ENCODE results near the gene SHH.

The SHH gene

DNA sequence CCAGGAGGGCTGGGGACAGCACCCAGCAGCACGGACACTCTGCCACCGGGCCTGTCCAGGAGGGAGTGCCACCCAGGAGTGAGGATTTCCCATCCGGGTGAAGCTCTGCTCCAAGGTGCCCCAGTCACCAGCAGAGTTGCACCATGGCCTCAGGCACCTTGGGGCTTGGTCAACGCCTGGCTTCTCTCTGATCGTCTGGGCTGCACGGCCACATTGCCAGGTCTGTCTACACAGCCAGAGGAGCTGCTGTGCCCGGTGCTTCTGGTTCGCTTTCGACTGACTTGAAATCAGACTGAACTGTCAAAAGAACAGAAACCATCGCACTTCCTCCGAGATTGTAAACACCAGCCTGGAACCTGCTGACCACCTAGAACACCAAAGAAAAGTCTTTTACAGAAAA is 12.0 kb downstream of the SHH start:
- no peak overlapping the region for H3K4me3 ChIP-seq (ENCODE audit: insufficient read depth, low read length, poor library complexity, severe bottlenecking)
- H4K20me1 ChIP-seq (ENCODE audit: low read depth, low read length), result no peaks in the 10 kb centered on the region; the same call in 1 of the 2 replicates
- no peaks in the 10 kb centered on the region for H3K79me2 ChIP-seq (ENCODE audit: insufficient read depth, low read length)
- no peaks in the 10 kb centered on the region for H3K9me2 ChIP-seq (replicated peaks; ENCODE audit: insufficient read depth, low read length)
- no peaks in the 10 kb centered on the region for H3K27me3 ChIP-seq (ENCODE audit: low read length)
- H3K36me3 ChIP-seq (ENCODE audit: low read length), result no peaks in the 10 kb centered on the region
- no peak overlapping the region for H3K9ac ChIP-seq (ENCODE audit: low read length)
- no peak overlapping the region for H2AFZ ChIP-seq (ENCODE audit: low read depth, low read length, severe bottlenecking)
- H3K27ac ChIP-seq (ENCODE audit: low read depth, low read length), result no peak overlapping the region
- H3K4me2 ChIP-seq (ENCODE audit: low read depth, low read length, poor library complexity, severe bottlenecking), result no peak overlapping the region
- H3K9me3 ChIP-seq (ENCODE audit: insufficient read depth, low read length), result no peaks in the 10 kb centered on the region
- no peak for TF ChIP-seq EZH2phosphoT487 (conservative IDR thresholded peaks at IDR 0.05; ENCODE audit: low read length)
- TF ChIP-seq, protein P1, sequence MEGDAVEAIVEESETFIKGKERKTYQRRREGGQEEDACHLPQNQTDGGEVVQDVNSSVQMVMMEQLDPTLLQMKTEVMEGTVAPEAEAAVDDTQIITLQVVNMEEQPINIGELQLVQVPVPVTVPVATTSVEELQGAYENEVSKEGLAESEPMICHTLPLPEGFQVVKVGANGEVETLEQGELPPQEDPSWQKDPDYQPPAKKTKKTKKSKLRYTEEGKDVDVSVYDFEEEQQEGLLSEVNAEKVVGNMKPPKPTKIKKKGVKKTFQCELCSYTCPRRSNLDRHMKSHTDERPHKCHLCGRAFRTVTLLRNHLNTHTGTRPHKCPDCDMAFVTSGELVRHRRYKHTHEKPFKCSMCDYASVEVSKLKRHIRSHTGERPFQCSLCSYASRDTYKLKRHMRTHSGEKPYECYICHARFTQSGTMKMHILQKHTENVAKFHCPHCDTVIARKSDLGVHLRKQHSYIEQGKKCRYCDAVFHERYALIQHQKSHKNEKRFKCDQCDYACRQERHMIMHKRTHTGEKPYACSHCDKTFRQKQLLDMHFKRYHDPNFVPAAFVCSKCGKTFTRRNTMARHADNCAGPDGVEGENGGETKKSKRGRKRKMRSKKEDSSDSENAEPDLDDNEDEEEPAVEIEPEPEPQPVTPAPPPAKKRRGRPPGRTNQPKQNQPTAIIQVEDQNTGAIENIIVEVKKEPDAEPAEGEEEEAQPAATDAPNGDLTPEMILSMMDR (IDR thresholded peaks at IDR 0.05; ENCODE audit: insufficient read depth, low read length, poor library complexity, severe bottlenecking), result no peak
- no peaks in the 10 kb centered on the region for H3F3A ChIP-seq (ENCODE audit: insufficient read depth)

DNA sequence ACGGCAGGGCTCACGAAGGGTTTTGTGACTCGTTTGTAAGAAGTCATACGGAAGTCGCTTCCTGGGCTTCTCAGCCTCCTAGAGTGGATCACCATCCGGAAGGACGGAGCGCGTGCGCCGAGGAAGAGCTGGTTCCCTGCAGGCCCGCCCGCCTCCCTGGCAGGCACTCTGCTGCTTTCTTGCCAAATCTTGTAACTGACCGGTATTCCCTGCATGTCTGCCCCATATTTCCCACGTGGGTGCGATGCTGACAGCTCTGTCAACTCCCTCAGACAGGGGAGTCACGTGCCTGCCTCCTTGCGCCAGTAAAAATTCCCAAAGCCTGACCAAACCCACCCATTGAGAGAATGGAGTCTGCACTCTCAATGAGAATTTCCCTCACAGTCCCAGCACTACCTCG is 12.7 kb downstream of the SHH start:
- Histone ChIP-seq H3K27me3 (ENCODE audit: low read length) (no peaks in the 10 kb centered on the region), H3K4me2 (ENCODE audit: low read depth, low read length, poor library complexity, severe bottlenecking) (no peak overlapping the region), H3K27ac (ENCODE audit: low read depth, low read length) (no peak overlapping the region), H3K9me3 (ENCODE audit: insufficient read depth, low read length) (no peaks in the 10 kb centered on the region), H3K4me3 (ENCODE audit: insufficient read depth, low read length, poor library complexity, severe bottlenecking) (no peak overlapping the region), H3K79me2 (ENCODE audit: insufficient read depth, low read length) (no peaks in the 10 kb centered on the region), H4K20me1 (ENCODE audit: low read depth, low read length) (no peaks in the 10 kb centered on the region; the same call in 1 of the 2 replicates), H3K9ac (ENCODE audit: low read length) (no peak overlapping the region), H3F3A (ENCODE audit: insufficient read depth) (no peaks in the 10 kb centered on the region), H3K9me2 (replicated peaks; ENCODE audit: insufficient read depth, low read length) (no peaks in the 10 kb centered on the region), H2AFZ (ENCODE audit: low read depth, low read length, severe bottlenecking) (no peak overlapping the region), H3K36me3 (ENCODE audit: low read length) (no peaks in the 10 kb centered on the region)
- TF ChIP-seq, protein P1 (IDR thresholded peaks at IDR 0.05; ENCODE audit: insufficient read depth, low read length, poor library complexity, severe bottlenecking), result no peak
- TF ChIP-seq EZH2phosphoT487 (conservative IDR thresholded peaks at IDR 0.05; ENCODE audit: low read length), result no peak

DNA sequence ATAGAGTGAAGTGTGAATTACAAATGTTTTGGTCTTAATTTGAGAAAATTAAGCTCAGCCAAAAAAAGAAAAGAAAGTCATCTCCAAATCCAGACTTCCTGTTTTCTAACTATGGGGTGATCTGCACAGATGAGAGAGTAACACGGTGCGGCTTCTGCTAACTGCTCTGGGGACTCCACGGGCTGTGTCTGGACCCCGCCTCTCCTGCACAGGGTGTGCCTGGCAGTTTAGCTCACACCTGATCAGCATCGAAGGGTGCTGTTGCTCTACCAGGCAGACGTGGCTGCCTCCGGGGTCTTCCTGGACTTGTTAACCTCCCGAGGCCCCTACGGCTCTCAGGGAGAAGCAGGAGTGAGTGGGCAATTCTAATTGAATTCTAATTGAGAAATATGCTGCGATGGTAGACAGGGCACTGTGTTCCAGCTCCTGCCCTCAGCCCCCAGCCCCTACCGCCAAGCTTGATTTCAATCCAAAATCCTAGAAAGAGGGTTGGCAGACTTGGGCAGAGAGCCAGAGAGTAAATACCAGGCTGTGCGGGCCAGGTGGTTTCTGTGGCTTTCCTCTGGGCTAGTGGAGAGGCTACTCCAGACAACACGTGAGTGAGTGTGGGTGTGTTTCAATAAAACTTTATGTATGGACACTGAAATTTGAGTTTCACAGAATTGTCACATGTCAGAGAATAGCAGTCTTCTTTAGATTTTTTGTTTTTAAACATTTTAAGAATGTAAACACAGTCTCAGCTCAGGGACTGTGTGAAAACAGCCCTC is 13.4 kb downstream of the SHH start:
- no peaks in the 10 kb centered on the region for H3K27me3 ChIP-seq (ENCODE audit: low read length)
- H3K27ac ChIP-seq (ENCODE audit: low read depth, low read length), result no peak overlapping the region
- no peak overlapping the region for H3K4me2 ChIP-seq (ENCODE audit: low read depth, low read length, poor library complexity, severe bottlenecking)
- H3K4me3 ChIP-seq (ENCODE audit: insufficient read depth, low read length, poor library complexity, severe bottlenecking), result no peak overlapping the region
- no peaks in the 10 kb centered on the region for H3K9me3 ChIP-seq (ENCODE audit: insufficient read depth, low read length)
- no peaks in the 10 kb centered on the region for H3F3A ChIP-seq (ENCODE audit: insufficient read depth)
- H3K9ac ChIP-seq (ENCODE audit: low read length), result no peak overlapping the region
- H4K20me1 ChIP-seq (ENCODE audit: low read depth, low read length), result no peaks in the 10 kb centered on the region; the same call in 1 of the 2 replicates
- TF ChIP-seq, protein P1 (IDR thresholded peaks at IDR 0.05; ENCODE audit: insufficient read depth, low read length, poor library complexity, severe bottlenecking), result no peak
- TF ChIP-seq EZH2phosphoT487 (conservative IDR thresholded peaks at IDR 0.05; ENCODE audit: low read length), result no peak
- H3K79me2 ChIP-seq (ENCODE audit: insufficient read depth, low read length), result no peaks in the 10 kb centered on the region
- no peak overlapping the region for H2AFZ ChIP-seq (ENCODE audit: low read depth, low read length, severe bottlenecking)
- no peaks in the 10 kb centered on the region for H3K36me3 ChIP-seq (ENCODE audit: low read length)
- no peaks in the 10 kb centered on the region for H3K9me2 ChIP-seq (replicated peaks; ENCODE audit: insufficient read depth, low read length)
